Right atrium auricular region (tissue), 2 donors: ENCODE results near the gene MKS1. TPM values are rescaled to one million over a fixed set of nuclear protein-coding genes. Genes with fewer than 3 reads are reported as not detected.

Experiments
- DNase-seq: peaks from one replicate; pipeline ENCODE4 v3.0.0-alpha.2; 2019; ENCODE audit warnings: low spot score
- H3K27ac ChIP-seq, 2 donors: fragments of 200-600 bp; sonication (generic); 1 replicate in 1 of 2; 2 replicates in 1 of 2; pipeline ENCODE4 v1.5.1; 2016 to 2019
- H3K27me3 ChIP-seq, 2 donors: fragments of 200-600 bp; sonication (generic); one replicate each; pipeline versions ENCODE4 v1.5.1 to v1.6.0; 2017 to 2019
- H3K36me3 ChIP-seq: fragments of 200-600 bp; sonication (generic); one replicate; pipeline ENCODE4 v1.5.1; 2016
- H3K4me1 ChIP-seq, 2 donors: fragments of 200-600 bp; sonication (generic); one replicate each; pipeline versions ENCODE4 v1.5.1 to v1.6.0; 2017 to 2019
- H3K4me3 ChIP-seq, 2 donors: fragments of 200-600 bp; sonication (generic); 1 replicate in 1 of 2; 2 replicates in 1 of 2; pipeline ENCODE4 v1.5.1; 2017 to 2019; ENCODE audit warnings: mild to moderate bottlenecking in 1 of 2, moderate library complexity in 1 of 2
- H3K9me3 ChIP-seq, 2 donors: fragments of 200-600 bp; sonication (generic); one replicate each; pipeline ENCODE4 v1.5.1; 2019
- CTCF ChIP-seq, 2 donors: fragments of 200-600 bp; sonication (generic); IDR thresholded peaks; one replicate each; pipeline ENCODE4 v1.5.1; 2019; ENCODE audit warnings: antibody characterized with exemption in 2 of 2
- total RNA-seq, 2 donors: library from RNA; depleted of rRNA; stranded (reverse); fragments of >200 nt; gene quantifications; one replicate each; pipeline ENCODE4 v1.1.0, GENCODE V29; 2016

MKS1 gene
- 1 to 10 TPM; 4.8 to 6.4 TPM for total RNA-seq

- Histone ChIP-seq H3K36me3 (peaks cover 5% of the 10 kb centered on the region), H3K4me1 (peaks cover 0 to 8% of the 10 kb centered on the region in 2 donors), H3K4me3 (peak within 1 kb of the TSS; percentile 84 to 96), H3K27ac (peak within 1 kb of the TSS; percentile 68), H3K27me3 (no peaks in the 10 kb centered on the region), H3K9me3 (no peaks in the 10 kb centered on the region)
- DNase-seq, result peak; percentile 96
- TF ChIP-seq CTCF (IDR thresholded peaks at IDR 0.05), result peak; percentile 74 to 75
Measured at GRCh38 chr17:58219007-58219788, at the start of gene MKS1. Gene MKS1 (minus strand): TSS chr17:58219255. CDS start chr17:58219230, 25 bp downstream.

GRCh38 chr17:58268326-58268725, 49.3 kb upstream of the MKS1 start:
- Histone ChIP-seq H3K4me1 (no peaks in the 10 kb centered on the region), H3K27ac (no peak overlapping the region), H3K4me3 (no peak overlapping the region), H3K9me3 (no peaks in the 10 kb centered on the region), H3K27me3 (no peaks in the 10 kb centered on the region), H3K36me3 (no peaks in the 10 kb centered on the region)
- no peak for TF ChIP-seq CTCF (IDR thresholded peaks at IDR 0.05)
- DNase-seq, result peak; percentile 36

- H3K36me3 ChIP-seq, result no peaks in the 10 kb centered on the region
- TF ChIP-seq CTCF (IDR thresholded peaks at IDR 0.05), result no peak
- H3K4me1 ChIP-seq, result no peaks in the 10 kb centered on the region
Measured at GRCh38 chr17:58267347-58268324, 48.6 kb upstream of the MKS1 start.

GRCh38 chr17:58265902-58266875, 47.1 kb upstream of the MKS1 start:
- Histone ChIP-seq H3K4me3 (no peak overlapping the region), H3K27me3 (no peaks in the 10 kb centered on the region), H3K36me3 (no peaks in the 10 kb centered on the region), H3K27ac (no peak overlapping the region), H3K9me3 (no peaks in the 10 kb centered on the region), H3K4me1 (no peaks in the 10 kb centered on the region)
- TF ChIP-seq CTCF (IDR thresholded peaks at IDR 0.05), result no peak
- DNase-seq, result peak; percentile 9

More at GRCh38 chr17:58267347-58268324, 48.6 kb upstream of the MKS1 start:
- peak; percentile 36 for DNase-seq
- Histone ChIP-seq H3K27me3 (no peaks in the 10 kb centered on the region), H3K27ac (no peak overlapping the region), H3K4me3 (no peak overlapping the region), H3K9me3 (no peaks in the 10 kb centered on the region)

- H3K9me3 ChIP-seq, result no peaks in the 10 kb centered on the region
- no peak for DNase-seq
- H3K4me1 ChIP-seq, result no peaks in the 10 kb centered on the region
- H3K27me3 ChIP-seq, result no peaks in the 10 kb centered on the region
- H3K4me3 ChIP-seq, result no peak overlapping the region
- H3K36me3 ChIP-seq, result no peaks in the 10 kb centered on the region
- H3K27ac ChIP-seq, result no peak overlapping the region
- no peak for TF ChIP-seq CTCF (IDR thresholded peaks at IDR 0.05)
Measured at GRCh38 chr17:58265271-58265670, 46.2 kb upstream of the MKS1 start.
